Tibial nerve (tissue), 3 donors: ENCODE measurements around the gene STXBP6.

ENCODE experiments used
- CTCF ChIP-seq, 5 experiments: fragments of 200-600 bp in 3 of 5; fragments of 450-650 bp in 2 of 5; sonication (generic) in 3 of 5; IDR thresholded peaks; one replicate each; pipeline ENCODE4 v1.5.1; 2016 to 2019; ENCODE audit warnings: antibody characterized with exemption in 5 of 5, mild to moderate bottlenecking in 3 of 5, moderate library complexity in 2 of 5
- POLR2A ChIP-seq, 2 donors: fragments of 450-650 bp; IDR thresholded peaks; one replicate each; pipeline ENCODE4 v1.6.1; 2017; ENCODE audit warnings: antibody characterized with exemption in 2 of 2, mild to moderate bottlenecking in 2 of 2, moderate library complexity in 2 of 2

- TF ChIP-seq CTCF (IDR thresholded peaks at IDR 0.05): no peak
- no peak for TF ChIP-seq POLR2A (IDR thresholded peaks at IDR 0.05)
Observed at GRCh38 chr14:25006961-25007795, 42.8 kb downstream of the STXBP6 start.
